HG03139 (cell line): ENCODE results near the gene SHANK1.
"Not testable (repeated sequence)": the region's sequence is repeated elsewhere in the genome, so short reads cannot be mapped to it uniquely, and the experiment has no call there.

ENCODE experiments used
- ATAC-seq: cut with Tn5 transposase; IDR thresholded peaks from one replicate; pipeline ENCODE4 v1.9.1; 2021; ENCODE audit not compliant: unreplicated experiment

Gene SHANK1

GRCh38 chr19:50640368-50640767 lies 79.2 kb downstream of the SHANK1 start:
- ATAC-seq: no peak

- ATAC-seq: no peak
These were observed 80.2 kb downstream of the SHANK1 start, which contains the start of gene SYT3 for GRCh38 chr19:50639121-50640112. TSS of gene SYT3 (minus strand) at chr19:50639881. CDS start at chr19:50637411, 2,470 bp downstream.

- no peak for ATAC-seq
These were observed 81.0 kb downstream of the SHANK1 start for GRCh38 chr19:50638600-50638999.

GRCh38 chr19:50636317-50637085 lies 83.1 kb downstream of the SHANK1 start:
- ATAC-seq: no peak

- no peak for ATAC-seq
These were observed 85.6 kb downstream of the SHANK1 start for GRCh38 chr19:50633973-50634372.

- ATAC-seq: no peak
These were observed 86.2 kb downstream of the SHANK1 start for GRCh38 chr19:50633359-50633758.

GRCh38 chr19:50632151-50632835 lies 87.3 kb downstream of the SHANK1 start:
- no peak for ATAC-seq

- no peak for ATAC-seq
These were observed 89.8 kb downstream of the SHANK1 start for GRCh38 chr19:50629801-50630200.

- ATAC-seq: no peak
These were observed 90.4 kb downstream of the SHANK1 start for GRCh38 chr19:50629194-50629593.

GRCh38 chr19:50628551-50628950 lies 91.1 kb downstream of the SHANK1 start:
- ATAC-seq: no peak

- ATAC-seq: no peak
These were observed 91.5 kb downstream of the SHANK1 start for GRCh38 chr19:50628146-50628545.

- ATAC-seq: no peak
These were observed 92.8 kb downstream of the SHANK1 start for GRCh38 chr19:50626795-50627194.

GRCh38 chr19:50626011-50626410 lies 93.6 kb downstream of the SHANK1 start:
- no peak for ATAC-seq

GRCh38 chr19:50624949-50625600 lies 94.5 kb downstream of the SHANK1 start:
- ATAC-seq: no peak

GRCh38 chr19:50620394-50620906 lies 99.2 kb downstream of the SHANK1 start:
- not testable (repeated sequence) for ATAC-seq

- ATAC-seq: not testable (repeated sequence)
These were observed 100.4 kb downstream of the SHANK1 start for GRCh38 chr19:50619184-50619583.

- not testable (repeated sequence) for ATAC-seq
These were observed 101.2 kb downstream of the SHANK1 start for GRCh38 chr19:50618379-50618778.

- not testable (repeated sequence) for ATAC-seq
These were observed 106.8 kb downstream of the SHANK1 start for GRCh38 chr19:50612504-50613404.
